ENCODE measurements around the gene COMP. TPM values are rescaled to one million over a fixed set of nuclear protein-coding genes. Genes with fewer than 3 reads are reported as not detected.

The COMP gene
- total and polyA plus RNA-seq, 2 donors (not counting 1 experiment from before 2014, with no cell fraction given), result not detected

DNA sequence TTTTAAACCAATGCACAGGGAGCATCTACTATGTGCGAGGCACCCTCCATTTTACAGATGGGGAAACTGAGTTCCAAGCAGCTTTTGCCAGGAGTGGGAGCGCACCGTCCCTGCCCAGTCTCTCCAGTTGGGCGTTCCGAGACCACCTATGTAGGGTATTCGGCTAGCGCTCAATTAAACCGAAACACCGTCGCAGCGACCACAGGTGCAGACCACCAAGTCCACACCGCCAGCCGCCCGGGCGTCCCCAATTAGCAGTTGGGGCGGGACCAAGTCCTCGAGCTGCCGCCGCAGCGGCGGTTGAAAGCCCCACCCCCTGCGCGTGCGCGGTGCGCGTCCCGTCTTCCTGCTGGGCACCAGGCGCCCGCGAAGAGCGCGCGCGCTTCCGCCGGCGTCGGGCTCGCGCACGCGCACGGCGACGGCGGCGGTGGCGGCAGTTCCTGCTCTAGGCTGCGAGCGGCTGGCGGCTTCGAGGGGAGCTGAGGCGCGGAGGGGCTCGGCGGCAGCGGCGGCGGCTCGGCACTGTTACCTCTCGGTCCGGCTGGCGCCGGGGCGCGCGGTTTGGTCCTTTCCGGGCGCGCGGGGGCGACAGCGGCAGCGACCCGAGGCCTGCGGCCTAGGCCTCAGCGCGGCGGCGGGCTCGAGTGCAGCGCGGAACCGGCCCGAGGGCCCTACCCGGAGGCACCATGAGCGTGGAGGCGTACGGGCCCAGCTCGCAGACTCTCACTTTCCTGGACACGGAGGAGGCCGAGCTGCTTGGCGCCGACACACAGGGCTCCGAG is 40.6 kb upstream of the COMP start, which contains the start of gene UPF1:
Gene UPF1 (plus strand): TSS at position 436 of the 782 bp plus-strand sequence. CDS start 251 bp downstream, at position 687.
- H3K4me1 Mint-ChIP-seq, result peaks cover 36% of the 10 kb centered on the region
- under 1% methylated on average over 96 of the region's 96 CpGs for WGBS (ENCODE audit: insufficient coverage)
- H3K27ac ChIP-seq (ENCODE audit: low read length in 2 of 2), result peak within 1 kb of the TSS; percentile 60 to 90
- POLR2A ChIA-PET, result interaction anchor here (0.5 to 1.6 kb wide), 4 partner anchors 149 to 261 kb away, joined by 3 to 8 read pairs (median 4); partner anchors contain the start of gene TMEM59L
- TF ChIP-seq, protein P1, sequence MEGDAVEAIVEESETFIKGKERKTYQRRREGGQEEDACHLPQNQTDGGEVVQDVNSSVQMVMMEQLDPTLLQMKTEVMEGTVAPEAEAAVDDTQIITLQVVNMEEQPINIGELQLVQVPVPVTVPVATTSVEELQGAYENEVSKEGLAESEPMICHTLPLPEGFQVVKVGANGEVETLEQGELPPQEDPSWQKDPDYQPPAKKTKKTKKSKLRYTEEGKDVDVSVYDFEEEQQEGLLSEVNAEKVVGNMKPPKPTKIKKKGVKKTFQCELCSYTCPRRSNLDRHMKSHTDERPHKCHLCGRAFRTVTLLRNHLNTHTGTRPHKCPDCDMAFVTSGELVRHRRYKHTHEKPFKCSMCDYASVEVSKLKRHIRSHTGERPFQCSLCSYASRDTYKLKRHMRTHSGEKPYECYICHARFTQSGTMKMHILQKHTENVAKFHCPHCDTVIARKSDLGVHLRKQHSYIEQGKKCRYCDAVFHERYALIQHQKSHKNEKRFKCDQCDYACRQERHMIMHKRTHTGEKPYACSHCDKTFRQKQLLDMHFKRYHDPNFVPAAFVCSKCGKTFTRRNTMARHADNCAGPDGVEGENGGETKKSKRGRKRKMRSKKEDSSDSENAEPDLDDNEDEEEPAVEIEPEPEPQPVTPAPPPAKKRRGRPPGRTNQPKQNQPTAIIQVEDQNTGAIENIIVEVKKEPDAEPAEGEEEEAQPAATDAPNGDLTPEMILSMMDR (IDR thresholded peaks at IDR 0.05), result no peak
- no peak for TF ChIP-seq EZH2 (IDR thresholded peaks at IDR 0.05; ENCODE audit: borderline replicate concordance, insufficient read depth, low read depth, low read length, poor library complexity, severe bottlenecking)
- ATAC-seq (ENCODE audit: low read depth), result peak; percentile 81
- H2AFZ ChIP-seq (ENCODE audit: insufficient read depth, low read depth, low read length, poor library complexity, severe bottlenecking), result peak within 1 kb of the TSS; percentile 97
- H3K9me3 ChIP-seq (ENCODE audit: control extremely low read depth in 1 of 3, control insufficient read depth in 2 of 3, insufficient read depth in 1 of 3, low read length in 2 of 3), result peaks cover 2 to 11% (median 4%) of the 10 kb centered on the region in 3 donors
- peak within 1 kb of the TSS; percentile 63 to 82 (median 73) for H3K4me3 ChIP-seq (ENCODE audit: control extremely low read depth in 1 of 5, extremely low read depth in 1 of 5, insufficient read depth in 1 of 5, low read depth in 2 of 5, low read length in 4 of 5)
- H3K79me2 ChIP-seq (ENCODE audit: control insufficient read depth, insufficient read depth, low read length), result peaks cover 49% of the 10 kb centered on the region
- H3K27me3 ChIP-seq (replicated peaks in 1 of 4; ENCODE audit: control extremely low read depth in 1 of 4, control insufficient read depth in 3 of 4, insufficient read depth in 4 of 4, low read length in 3 of 4), result no peaks in the 10 kb centered on the region
- H3K9ac ChIP-seq (ENCODE audit: low read length), result peak within 1 kb of the TSS; percentile 81
- DNase-seq, result peak; percentile 97
- H3K27ac Mint-ChIP-seq, result peak within 1 kb of the TSS; percentile 92
- intact Hi-C loops (cut with micrococcal nuclease), result loop anchor here (1.0 to 5.0 kb wide), 6 partner anchors 44 to 629 kb away; partner anchors contain the start of genes COPE, DDX49, ELL and RAB3A
- peak within 1 kb of the TSS; percentile 91 for H3K4me3 Mint-ChIP-seq
- H3K9me3 Mint-ChIP-seq (ENCODE audit: insufficient read depth), result no peaks in the 10 kb centered on the region
- CTCF ChIA-PET, result interaction anchor here (0.5 to 6.1 kb wide), 9 partner anchors 12 to 312 kb away, joined by 3 to 41 read pairs (median 3); partner anchors contain the start of gene TMEM59L
- H3K27me3 Mint-ChIP-seq, result peaks cover 8% of the 10 kb centered on the region
- peaks cover 34 to 39% of the 10 kb centered on the region in 2 donors for H3K4me1 ChIP-seq (ENCODE audit: control insufficient read depth in 2 of 2, insufficient read depth in 2 of 2, low read length in 2 of 2)
- peaks cover 7 to 15% of the 10 kb centered on the region in 2 experiments for H3K36me3 ChIP-seq (replicated peaks in 1 of 2; ENCODE audit: control extremely low read depth in 1 of 2, control insufficient read depth in 1 of 2, extremely low read depth in 1 of 2, insufficient read depth in 2 of 2, low read length in 1 of 2)
- peaks cover 45% of the 10 kb centered on the region for H4K20me1 ChIP-seq (ENCODE audit: control insufficient read depth, insufficient read depth, low read length, poor library complexity, severe bottlenecking)
- H3K4me2 ChIP-seq (replicated peaks; ENCODE audit: low read depth, low read length, poor library complexity, severe bottlenecking), result peak within 1 kb of the TSS; percentile 88

Data from B cell (primary cell).